HEK293 (cell line): ENCODE results near the gene MIGA1.

Experiments
- KLF8 ChIP-seq: fragments of 450-650 bp; formaldehyde crosslinking; IDR thresholded peaks from 2 replicates; pipeline ENCODE4 v1.5.1; 2016; ENCODE audit warnings: missing biosample characterization, missing genetic modification characterization
- PRDM10 ChIP-seq: fragments of 450-650 bp; formaldehyde crosslinking; IDR thresholded peaks from 2 replicates; pipeline ENCODE4 v1.5.1; 2016; ENCODE audit warnings: missing biosample characterization, missing genetic modification characterization
- SCRT1 ChIP-seq: fragments of 450-650 bp; formaldehyde crosslinking; IDR thresholded peaks from 2 replicates; pipeline ENCODE4 v1.5.1; 2016; ENCODE audit warnings: missing biosample characterization, missing genetic modification characterization, borderline replicate concordance
- ZBTB8A ChIP-seq: fragments of 450-650 bp; formaldehyde crosslinking; IDR thresholded peaks from 2 replicates; pipeline ENCODE4 v1.5.1; 2016; ENCODE audit warnings: missing biosample characterization, missing genetic modification characterization
- ZNF155 ChIP-seq: fragments of 450-650 bp; formaldehyde crosslinking; IDR thresholded peaks from 2 replicates; pipeline ENCODE4 v1.5.1; 2016; ENCODE audit warnings: missing biosample characterization, missing genetic modification characterization
- ZNF2 ChIP-seq: fragments of 450-650 bp; formaldehyde crosslinking; IDR thresholded peaks from 2 replicates; pipeline ENCODE4 v1.5.1; 2016; ENCODE audit warnings: missing biosample characterization, missing genetic modification characterization
- ZNF335 ChIP-seq: fragments of 450-650 bp; formaldehyde crosslinking; conservative IDR thresholded peaks from 2 replicates; pipeline ENCODE4 v1.5.1; 2016; ENCODE audit warnings: missing biosample characterization, missing genetic modification characterization
- ZNF37A ChIP-seq: fragments of 450-650 bp; IDR thresholded peaks from 2 replicates; pipeline ENCODE4 v1.5.1; 2018; ENCODE audit warnings: missing biosample characterization, missing genetic modification characterization
- ZNF391 ChIP-seq: fragments of 450-650 bp; formaldehyde crosslinking; IDR thresholded peaks from 2 replicates; pipeline ENCODE4 v1.5.1; 2016; ENCODE audit warnings: low read depth, missing biosample characterization, missing genetic modification characterization, borderline replicate concordance
- ZNF530 ChIP-seq: fragments of 450-650 bp; formaldehyde crosslinking; IDR thresholded peaks from 2 replicates; pipeline ENCODE4 v1.5.1; 2016; ENCODE audit warnings: low read depth, missing biosample characterization, missing genetic modification characterization
- ZNF776 ChIP-seq: fragments of 450-650 bp; formaldehyde crosslinking; IDR thresholded peaks from 2 replicates; pipeline ENCODE4 v1.5.0; 2017; ENCODE audit warnings: missing biosample characterization, missing genetic modification characterization, borderline replicate concordance
- TF ChIP-seq, protein P1 (sequence below): fragments of 450-650 bp; formaldehyde crosslinking; IDR thresholded peaks from 2 replicates; pipeline ENCODE4 v1.5.1; 2016; ENCODE audit warnings: missing biosample characterization, missing genetic modification characterization

DNA sequence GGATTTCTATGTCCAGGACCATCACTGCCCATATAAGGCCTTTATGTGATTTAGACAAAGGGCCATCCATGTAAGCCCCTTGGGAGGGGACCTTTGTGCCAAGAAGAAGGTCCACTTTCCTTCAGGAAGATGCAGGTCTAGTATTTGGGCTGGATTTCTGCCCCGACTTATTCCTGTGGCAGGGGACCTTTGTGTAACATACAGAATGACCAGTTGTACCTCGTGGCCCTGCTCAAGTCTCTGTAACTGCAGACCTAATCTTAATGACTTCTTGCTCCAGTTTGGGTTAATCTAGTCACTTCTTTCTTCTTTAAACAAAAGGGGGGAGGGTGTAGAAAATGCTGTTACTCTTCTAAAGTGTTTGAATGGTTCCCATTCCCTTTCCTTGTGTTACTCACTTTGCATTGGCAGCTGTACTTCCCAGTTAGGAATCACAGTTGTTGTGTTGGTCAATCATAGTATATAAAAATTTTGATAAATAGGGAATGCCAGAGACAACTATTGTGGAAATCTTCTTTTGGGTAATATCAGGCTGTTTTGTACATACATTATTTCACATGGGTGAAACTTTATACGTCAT lies 54.2 kb downstream of the MIGA1 start:
- TF ChIP-seq ZNF37A (tag by site-specific recombination), result no peak
- no peak for TF ChIP-seq ZNF391 (tag by site-specific recombination)
- no peak for TF ChIP-seq PRDM10 (tag by site-specific recombination)
- no peak for TF ChIP-seq ZNF530 (tag by site-specific recombination)
- TF ChIP-seq, protein P1, sequence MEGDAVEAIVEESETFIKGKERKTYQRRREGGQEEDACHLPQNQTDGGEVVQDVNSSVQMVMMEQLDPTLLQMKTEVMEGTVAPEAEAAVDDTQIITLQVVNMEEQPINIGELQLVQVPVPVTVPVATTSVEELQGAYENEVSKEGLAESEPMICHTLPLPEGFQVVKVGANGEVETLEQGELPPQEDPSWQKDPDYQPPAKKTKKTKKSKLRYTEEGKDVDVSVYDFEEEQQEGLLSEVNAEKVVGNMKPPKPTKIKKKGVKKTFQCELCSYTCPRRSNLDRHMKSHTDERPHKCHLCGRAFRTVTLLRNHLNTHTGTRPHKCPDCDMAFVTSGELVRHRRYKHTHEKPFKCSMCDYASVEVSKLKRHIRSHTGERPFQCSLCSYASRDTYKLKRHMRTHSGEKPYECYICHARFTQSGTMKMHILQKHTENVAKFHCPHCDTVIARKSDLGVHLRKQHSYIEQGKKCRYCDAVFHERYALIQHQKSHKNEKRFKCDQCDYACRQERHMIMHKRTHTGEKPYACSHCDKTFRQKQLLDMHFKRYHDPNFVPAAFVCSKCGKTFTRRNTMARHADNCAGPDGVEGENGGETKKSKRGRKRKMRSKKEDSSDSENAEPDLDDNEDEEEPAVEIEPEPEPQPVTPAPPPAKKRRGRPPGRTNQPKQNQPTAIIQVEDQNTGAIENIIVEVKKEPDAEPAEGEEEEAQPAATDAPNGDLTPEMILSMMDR (tag by site-specific recombination), result no peak
- no peak for TF ChIP-seq ZNF2 (tag by site-specific recombination)
- no peak for TF ChIP-seq ZNF335 (tag by site-specific recombination)
- TF ChIP-seq ZNF155 (tag by site-specific recombination), result no peak
- TF ChIP-seq SCRT1 (tag by site-specific recombination), result no peak
- TF ChIP-seq ZNF776, result no peak
- TF ChIP-seq ZBTB8A (tag by site-specific recombination), result no peak
- TF ChIP-seq KLF8, result no peak
